Measurements from ENCODE around the gene PPP2R2C.

PPP2R2C gene

GRCh38 chr4:6493658-6494304, 21.4 kb upstream of the PPP2R2C start:
- peak; percentile 20 for DNase-seq

DNA sequence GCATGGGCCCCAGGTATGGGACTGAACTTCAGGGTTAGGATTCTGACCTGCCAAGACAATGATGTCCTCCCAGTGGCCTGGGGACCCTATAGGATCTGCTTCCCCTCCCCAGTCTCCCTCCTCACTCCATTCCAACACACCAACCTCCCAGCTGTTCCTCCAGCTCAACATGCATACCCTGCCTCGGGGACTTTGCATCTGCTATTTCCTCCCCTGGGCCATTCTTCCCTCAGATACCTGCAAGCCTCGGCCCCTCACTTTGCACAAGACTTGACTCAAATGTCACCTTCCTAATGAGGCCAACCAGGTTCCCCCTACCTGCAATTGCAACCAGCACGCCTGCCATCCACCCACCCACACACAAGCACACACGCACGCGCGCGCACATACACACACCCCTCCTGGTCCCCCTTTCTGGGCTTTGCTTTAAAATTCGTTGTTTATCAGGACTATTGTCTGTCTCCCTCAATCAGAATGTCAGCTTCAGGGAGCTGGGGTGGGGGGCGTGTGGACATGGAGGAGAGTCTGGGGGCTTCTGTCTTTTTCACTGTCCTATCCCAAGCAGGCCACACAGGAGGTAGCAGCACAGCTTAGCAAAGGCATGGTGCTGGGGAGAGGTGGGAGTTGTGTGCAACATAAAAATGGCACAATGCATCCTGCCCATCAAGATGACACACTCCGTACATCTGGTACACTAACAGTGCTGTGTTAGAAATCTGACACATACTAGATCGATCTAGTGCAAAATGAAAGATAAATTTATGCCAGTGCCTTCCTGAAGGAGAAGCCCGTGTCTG, 20.6 kb upstream of the PPP2R2C start:
- no peak for DNase-seq

DNA sequence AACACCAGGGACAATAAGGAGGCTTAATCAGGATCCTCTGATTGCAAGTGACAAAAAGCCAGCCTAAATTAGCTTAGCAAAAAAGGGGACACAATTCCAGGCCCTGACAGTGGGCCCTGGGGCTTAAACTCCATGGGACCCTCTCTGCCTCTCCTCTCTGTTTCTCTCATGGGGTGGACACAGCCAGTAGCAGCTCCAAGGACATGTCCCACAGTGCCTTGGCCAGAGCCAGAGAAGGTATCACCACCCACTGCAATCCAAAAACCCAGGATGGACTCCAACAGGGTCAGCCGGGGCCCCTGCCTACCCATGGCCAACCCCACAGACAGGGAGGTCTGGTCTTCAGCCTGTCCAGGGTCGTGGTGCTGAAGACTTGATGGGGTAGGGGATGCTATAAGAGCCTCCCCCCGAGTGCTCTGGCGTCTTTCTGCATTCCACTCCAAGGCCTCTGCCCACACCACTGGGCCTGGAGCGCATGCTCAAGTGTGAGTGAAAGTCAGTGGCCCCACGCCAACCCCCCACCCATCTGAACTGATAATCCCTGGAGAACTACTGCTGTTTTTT, 19.7 kb upstream of the PPP2R2C start:
- DNase-seq: no peak

GRCh38 chr4:6491235-6491634, 18.8 kb upstream of the PPP2R2C start:
- no peak for DNase-seq

DNA sequence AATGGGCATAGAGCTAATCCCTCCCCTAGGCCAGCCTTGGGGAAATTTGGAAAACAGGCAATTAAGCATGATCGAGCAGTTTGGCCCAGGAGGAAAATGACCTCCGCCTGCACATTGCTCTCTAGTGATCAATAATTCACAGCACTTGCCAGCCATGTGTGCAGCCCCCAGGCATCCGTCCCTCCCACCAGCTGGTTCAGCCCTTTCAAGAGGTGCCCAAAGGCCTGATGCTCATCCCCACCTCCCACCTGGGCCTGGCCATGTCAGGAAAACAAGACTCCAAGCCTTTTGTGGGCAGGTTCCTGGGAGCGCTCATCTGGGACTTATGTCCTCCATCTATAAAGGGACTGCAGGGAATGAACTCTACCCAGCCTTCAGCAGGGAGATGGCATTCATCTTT, 17.5 kb upstream of the PPP2R2C start:
- no peak for DNase-seq

- no peak for DNase-seq
Observed at GRCh38 chr4:6487466-6487865, 15.1 kb upstream of the PPP2R2C start.

- no peak for DNase-seq
Observed at GRCh38 chr4:6480534-6481088, 8.2 kb upstream of the PPP2R2C start.

- DNase-seq: no peak
Observed at GRCh38 chr4:6478546-6479220, 6.3 kb upstream of the PPP2R2C start.

- no peak for DNase-seq
Observed at GRCh38 chr4:6476893-6477292, 4.5 kb upstream of the PPP2R2C start.

GRCh38 chr4:6475492-6476020, 3.1 kb upstream of the PPP2R2C start:
- no peak for DNase-seq

DNA sequence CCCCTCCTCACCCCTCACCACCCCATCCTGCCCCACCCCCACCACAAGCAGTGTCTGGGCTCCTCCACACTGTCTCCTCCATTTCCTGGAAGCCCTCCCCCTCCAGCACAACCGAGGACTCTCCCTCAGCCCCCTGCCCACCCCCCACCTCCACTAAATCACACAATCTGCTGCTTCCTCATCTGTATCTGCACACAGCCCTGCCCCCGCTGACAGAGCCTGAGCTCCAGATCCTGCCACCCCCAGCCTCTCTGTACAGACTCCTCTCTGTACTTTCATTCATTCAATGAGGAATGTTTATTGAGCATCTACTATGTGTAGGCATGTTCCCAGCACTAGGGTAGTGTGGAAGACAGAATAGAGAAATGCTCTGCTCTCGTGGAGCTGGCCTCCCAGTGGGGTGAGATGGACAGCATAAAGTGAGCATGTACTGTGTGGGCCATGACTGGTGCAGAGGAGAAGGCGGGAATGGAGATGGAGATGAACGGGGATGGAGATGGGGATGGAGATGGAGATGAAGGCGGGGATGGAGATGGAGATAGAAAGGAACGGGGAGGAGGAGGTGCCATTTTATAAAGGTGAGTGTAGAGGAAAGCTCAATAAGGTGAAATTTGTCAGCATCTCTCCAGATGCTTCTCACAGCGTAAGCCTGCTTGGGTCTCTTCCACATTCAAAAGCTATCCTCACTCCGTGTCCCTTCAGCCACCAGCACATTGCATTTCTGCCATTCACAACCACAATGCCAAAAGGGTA, 2.5 kb upstream of the PPP2R2C start:
- no peak for DNase-seq

DNA sequence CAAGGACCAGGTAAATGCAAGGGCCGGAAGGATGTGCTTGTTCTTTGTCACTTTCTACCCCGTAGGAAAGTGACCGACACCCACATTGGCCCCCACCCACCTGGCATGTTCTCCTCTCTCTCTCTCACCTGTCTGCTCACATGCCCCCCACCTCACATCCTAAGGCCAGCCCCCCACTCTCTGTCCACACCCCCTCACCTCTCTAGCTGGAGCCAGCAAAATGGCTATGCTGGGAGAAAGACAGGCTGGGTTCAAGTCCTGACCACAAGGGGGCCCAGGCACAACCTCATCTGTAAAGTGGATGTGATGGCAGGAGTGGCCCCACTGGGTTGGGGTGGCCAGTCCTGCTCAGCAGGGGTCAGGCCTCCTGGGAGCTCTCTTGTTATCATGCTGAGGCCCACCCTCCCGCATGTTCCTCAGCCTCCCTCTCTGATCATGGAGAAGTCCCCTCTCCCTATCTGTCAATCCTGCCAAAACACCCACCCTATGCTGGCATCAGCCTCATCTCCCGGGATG, 1.7 kb upstream of the PPP2R2C start:
- peak; percentile 25 for DNase-seq

DNA sequence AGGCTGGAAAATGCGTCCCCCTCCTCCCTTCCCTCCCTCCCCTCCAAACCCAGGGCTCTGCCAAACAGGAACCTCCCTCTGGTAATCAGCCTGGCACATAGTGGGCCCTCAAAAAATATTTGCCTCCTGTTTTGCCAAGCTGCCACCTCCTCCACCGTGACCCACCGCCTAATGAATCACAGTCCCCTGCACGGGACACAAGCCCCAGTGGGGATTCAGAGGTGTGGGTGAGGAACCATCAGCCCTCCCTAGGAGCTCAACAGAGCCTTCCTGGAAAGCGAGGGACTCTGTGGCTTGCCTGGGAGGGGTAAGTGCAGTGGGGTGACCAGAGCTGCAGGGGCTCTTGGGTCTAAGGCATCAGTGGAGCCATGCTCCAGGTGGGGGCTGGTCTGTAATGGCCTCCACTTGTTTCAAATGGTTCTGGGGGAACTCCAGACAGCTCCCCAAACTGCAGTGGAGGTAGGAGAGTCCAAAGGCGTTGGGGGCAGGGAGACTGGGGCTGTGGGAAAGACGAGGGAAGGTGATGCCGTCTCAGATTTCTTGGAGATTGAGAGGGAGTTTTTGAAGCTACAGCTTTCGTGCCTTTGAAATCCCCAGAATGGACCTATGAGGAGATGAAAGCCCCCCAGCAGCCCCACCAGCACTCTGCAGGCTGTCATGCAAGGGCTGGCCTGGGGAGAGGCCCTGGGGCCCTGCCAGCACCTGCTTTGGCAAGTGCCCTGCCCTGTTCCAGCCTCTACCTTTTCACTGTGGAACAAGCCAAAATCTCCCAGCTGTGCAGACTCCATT, 1.0 kb upstream of the PPP2R2C start:
- no peak for DNase-seq

- DNase-seq: no peak
Observed at GRCh38 chr4:6472008-6472386, 417 bp downstream of the PPP2R2C start.

- no peak for DNase-seq
Observed at GRCh38 chr4:6471307-6472007, 957 bp downstream of the PPP2R2C start.

GRCh38 chr4:6470502-6471306, 1.7 kb downstream of the PPP2R2C start:
- peak; percentile 40 for DNase-seq

- no peak for DNase-seq
Observed at GRCh38 chr4:6469898-6470501, 2.4 kb downstream of the PPP2R2C start.

GRCh38 chr4:6469144-6469543, 3.3 kb downstream of the PPP2R2C start:
- DNase-seq: no peak

DNA sequence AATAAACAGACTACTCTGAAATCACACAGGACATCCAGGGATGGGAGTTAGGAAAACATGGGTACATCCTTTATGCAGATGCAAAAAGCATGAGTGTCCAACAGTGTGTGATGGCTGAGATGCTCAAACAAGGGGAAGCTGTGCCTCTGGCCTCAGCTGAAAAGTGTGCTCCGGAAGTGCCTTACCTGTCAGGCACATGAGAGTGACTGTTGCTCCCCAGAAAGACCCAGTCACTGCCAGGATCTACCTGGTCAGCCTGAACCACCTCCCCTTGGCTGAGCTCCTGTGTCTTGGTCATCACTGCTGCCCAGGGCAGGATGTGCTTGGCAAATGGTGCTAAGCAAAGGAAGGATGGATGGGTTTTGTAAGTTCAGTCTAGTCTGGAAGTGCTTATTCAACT, 4.0 kb downstream of the PPP2R2C start:
- DNase-seq: no peak

Data from NCI-H345 (cell line).